ENCODE data around the gene PLA2G2C.

Gene PLA2G2C

GRCh38 chr1:20172033-20172590, 14.2 kb downstream of the PLA2G2C start:
- Histone ChIP-seq H4K8ac (ENCODE audit: low read depth, low read length) (no peak overlapping the region), H3K4me1 (ENCODE audit: control insufficient read depth, low read depth, low read length) (no peaks in the 10 kb centered on the region), H3K56ac (ENCODE audit: low read length) (no peak overlapping the region), H3K18ac (ENCODE audit: low read length) (no peak overlapping the region), H3K79me2 (ENCODE audit: control insufficient read depth, insufficient read depth, low read length) (no peaks in the 10 kb centered on the region), H3K4me2 (ENCODE audit: low read length) (no peak overlapping the region), H3K4ac (ENCODE audit: low read depth, low read length) (no peak overlapping the region), H3K36me3 (ENCODE audit: control insufficient read depth, insufficient read depth, low read length) (no peaks in the 10 kb centered on the region), H2BK120ac (ENCODE audit: low read depth, low read length) (no peak overlapping the region), H3K9ac (ENCODE audit: low read length) (no peak overlapping the region), H3K4me3 (ENCODE audit: low read length) (no peak overlapping the region), H3K27me3 (ENCODE audit: insufficient read depth, low read length, poor library complexity) (no peaks in the 10 kb centered on the region), H2BK15ac (replicated peaks; ENCODE audit: low read depth) (no peak overlapping the region), H3K79me1 (ENCODE audit: low read length) (no peaks in the 10 kb centered on the region), H2BK5ac (ENCODE audit: low read length) (no peak overlapping the region), H3K27ac (ENCODE audit: low read depth, low read length) (no peak overlapping the region), H2AK5ac (ENCODE audit: low read length) (no peak overlapping the region), H4K5ac (ENCODE audit: low read length) (no peak overlapping the region), H3K23ac (ENCODE audit: low read length) (no peak overlapping the region)
- no CpG with 5 or more reads among the region's 12 CpGs for WGBS (ENCODE audit: extremely low coverage, insufficient coverage, low lambda C conversion rate)
- DNase-seq, result no peak

GRCh38 chr1:20169932-20170331, 16.4 kb downstream of the PLA2G2C start:
- no peak overlapping the region for H4K8ac ChIP-seq (ENCODE audit: low read depth, low read length)
- H2AK5ac ChIP-seq (ENCODE audit: low read length), result no peak overlapping the region
- H2BK120ac ChIP-seq (ENCODE audit: low read depth, low read length), result no peak overlapping the region
- H3K4me2 ChIP-seq (ENCODE audit: low read length), result no peak overlapping the region
- no peak overlapping the region for H2BK15ac ChIP-seq (replicated peaks; ENCODE audit: low read depth)
- H3K4me3 ChIP-seq (ENCODE audit: low read length), result no peak overlapping the region
- no peak overlapping the region for H2BK5ac ChIP-seq (ENCODE audit: low read length)
- no peak overlapping the region for H3K18ac ChIP-seq (ENCODE audit: low read length)
- H3K79me2 ChIP-seq (ENCODE audit: control insufficient read depth, insufficient read depth, low read length), result no peaks in the 10 kb centered on the region
- H3K27ac ChIP-seq (ENCODE audit: low read depth, low read length), result no peak overlapping the region
- H3K27me3 ChIP-seq (ENCODE audit: insufficient read depth, low read length, poor library complexity), result no peaks in the 10 kb centered on the region
- H3K4ac ChIP-seq (ENCODE audit: low read depth, low read length), result no peak overlapping the region
- H3K9ac ChIP-seq (ENCODE audit: low read length), result no peak overlapping the region
- WGBS (ENCODE audit: extremely low coverage, insufficient coverage, low lambda C conversion rate), result no CpG with 5 or more reads among the region's 5 CpGs
- no peaks in the 10 kb centered on the region for H3K79me1 ChIP-seq (ENCODE audit: low read length)
- no peak overlapping the region for H3K56ac ChIP-seq (ENCODE audit: low read length)
- no peak for DNase-seq
- no peaks in the 10 kb centered on the region for H3K4me1 ChIP-seq (ENCODE audit: control insufficient read depth, low read depth, low read length)
- H4K5ac ChIP-seq (ENCODE audit: low read length), result no peak overlapping the region
- no peaks in the 10 kb centered on the region for H3K36me3 ChIP-seq (ENCODE audit: control insufficient read depth, insufficient read depth, low read length)
- no peak overlapping the region for H3K23ac ChIP-seq (ENCODE audit: low read length)

- no peaks in the 10 kb centered on the region for H3K79me1 ChIP-seq (ENCODE audit: low read length)
- H3K4me2 ChIP-seq (ENCODE audit: low read length), result no peak overlapping the region
- H3K23ac ChIP-seq (ENCODE audit: low read length), result no peak overlapping the region
- no peak overlapping the region for H4K5ac ChIP-seq (ENCODE audit: low read length)
- H3K4me3 ChIP-seq (ENCODE audit: low read length), result no peak overlapping the region
- H2BK5ac ChIP-seq (ENCODE audit: low read length), result no peak overlapping the region
- no peak overlapping the region for H3K56ac ChIP-seq (ENCODE audit: low read length)
- H3K9ac ChIP-seq (ENCODE audit: low read length), result no peak overlapping the region
- no peaks in the 10 kb centered on the region for H3K27me3 ChIP-seq (ENCODE audit: insufficient read depth, low read length, poor library complexity)
- no peak for DNase-seq
- no peak overlapping the region for H2AK5ac ChIP-seq (ENCODE audit: low read length)
- H3K4ac ChIP-seq (ENCODE audit: low read depth, low read length), result no peak overlapping the region
- H3K4me1 ChIP-seq (ENCODE audit: control insufficient read depth, low read depth, low read length), result no peaks in the 10 kb centered on the region
- H3K27ac ChIP-seq (ENCODE audit: low read depth, low read length), result no peak overlapping the region
- H2BK120ac ChIP-seq (ENCODE audit: low read depth, low read length), result no peak overlapping the region
- no peak overlapping the region for H2BK15ac ChIP-seq (replicated peaks; ENCODE audit: low read depth)
- H3K36me3 ChIP-seq (ENCODE audit: control insufficient read depth, insufficient read depth, low read length), result no peaks in the 10 kb centered on the region
- H4K8ac ChIP-seq (ENCODE audit: low read depth, low read length), result no peak overlapping the region
- no CpG with 5 or more reads among the region's 9 CpGs for WGBS (ENCODE audit: extremely low coverage, insufficient coverage, low lambda C conversion rate)
- no peak overlapping the region for H3K18ac ChIP-seq (ENCODE audit: low read length)
- no peaks in the 10 kb centered on the region for H3K79me2 ChIP-seq (ENCODE audit: control insufficient read depth, insufficient read depth, low read length)
Measured at GRCh38 chr1:20168564-20169491, 17.5 kb downstream of the PLA2G2C start.

GRCh38 chr1:20167126-20167525, 19.2 kb downstream of the PLA2G2C start:
- Histone ChIP-seq H2AK5ac (ENCODE audit: low read length) (no peak overlapping the region), H3K79me1 (ENCODE audit: low read length) (no peaks in the 10 kb centered on the region), H3K23ac (ENCODE audit: low read length) (no peak overlapping the region), H3K56ac (ENCODE audit: low read length) (no peak overlapping the region), H3K9ac (ENCODE audit: low read length) (no peak overlapping the region), H3K36me3 (ENCODE audit: control insufficient read depth, insufficient read depth, low read length) (no peaks in the 10 kb centered on the region), H2BK120ac (ENCODE audit: low read depth, low read length) (no peak overlapping the region), H3K79me2 (ENCODE audit: control insufficient read depth, insufficient read depth, low read length) (no peaks in the 10 kb centered on the region), H3K18ac (ENCODE audit: low read length) (no peak overlapping the region), H3K4me3 (ENCODE audit: low read length) (no peak overlapping the region), H3K4me1 (ENCODE audit: control insufficient read depth, low read depth, low read length) (no peaks in the 10 kb centered on the region), H3K4ac (ENCODE audit: low read depth, low read length) (no peak overlapping the region), H4K5ac (ENCODE audit: low read length) (no peak overlapping the region), H2BK5ac (ENCODE audit: low read length) (no peak overlapping the region), H3K4me2 (ENCODE audit: low read length) (no peak overlapping the region), H2BK15ac (replicated peaks; ENCODE audit: low read depth) (no peak overlapping the region), H3K27ac (ENCODE audit: low read depth, low read length) (no peak overlapping the region), H3K27me3 (ENCODE audit: insufficient read depth, low read length, poor library complexity) (no peaks in the 10 kb centered on the region), H4K8ac (ENCODE audit: low read depth, low read length) (no peak overlapping the region)
- no peak for DNase-seq
- WGBS (ENCODE audit: extremely low coverage, insufficient coverage, low lambda C conversion rate), result no CpG with 5 or more reads among the region's 8 CpGs

GRCh38 chr1:20166051-20166450, 20.3 kb downstream of the PLA2G2C start:
- Histone ChIP-seq H2BK15ac (replicated peaks; ENCODE audit: low read depth) (no peak overlapping the region), H3K36me3 (ENCODE audit: control insufficient read depth, insufficient read depth, low read length) (no peaks in the 10 kb centered on the region), H2BK120ac (ENCODE audit: low read depth, low read length) (no peak overlapping the region), H3K4me1 (ENCODE audit: control insufficient read depth, low read depth, low read length) (no peaks in the 10 kb centered on the region), H3K18ac (ENCODE audit: low read length) (no peak overlapping the region), H4K5ac (ENCODE audit: low read length) (no peak overlapping the region), H3K27ac (ENCODE audit: low read depth, low read length) (no peak overlapping the region), H4K8ac (ENCODE audit: low read depth, low read length) (no peak overlapping the region), H2AK5ac (ENCODE audit: low read length) (no peak overlapping the region), H3K4me3 (ENCODE audit: low read length) (no peak overlapping the region), H3K79me2 (ENCODE audit: control insufficient read depth, insufficient read depth, low read length) (no peaks in the 10 kb centered on the region), H3K23ac (ENCODE audit: low read length) (no peak overlapping the region), H2BK5ac (ENCODE audit: low read length) (no peak overlapping the region), H3K4me2 (ENCODE audit: low read length) (no peak overlapping the region), H3K56ac (ENCODE audit: low read length) (no peak overlapping the region), H3K79me1 (ENCODE audit: low read length) (no peaks in the 10 kb centered on the region), H3K9ac (ENCODE audit: low read length) (no peak overlapping the region), H3K27me3 (ENCODE audit: insufficient read depth, low read length, poor library complexity) (no peaks in the 10 kb centered on the region), H3K4ac (ENCODE audit: low read depth, low read length) (no peak overlapping the region)
- no CpG with 5 or more reads among the region's 17 CpGs for WGBS (ENCODE audit: extremely low coverage, insufficient coverage, low lambda C conversion rate)
- DNase-seq, result no peak

Measured in mesendoderm (in vitro differentiated cells).